NCI-H146 treated with DMSO at 0.1 percent for 48 hours (cell line): Measurements from ENCODE around the gene RYR3.
"Not testable (repeated sequence)": the region's sequence is repeated elsewhere in the genome, so short reads cannot be mapped to it uniquely, and the experiment has no call there.

ENCODE experiments used
- DNase-seq: peaks from one replicate; lab custom pipeline; 2025; ENCODE audit not compliant: unreplicated experiment; lab: John Stamatoyannopoulos, UW

The RYR3 gene

DNA sequence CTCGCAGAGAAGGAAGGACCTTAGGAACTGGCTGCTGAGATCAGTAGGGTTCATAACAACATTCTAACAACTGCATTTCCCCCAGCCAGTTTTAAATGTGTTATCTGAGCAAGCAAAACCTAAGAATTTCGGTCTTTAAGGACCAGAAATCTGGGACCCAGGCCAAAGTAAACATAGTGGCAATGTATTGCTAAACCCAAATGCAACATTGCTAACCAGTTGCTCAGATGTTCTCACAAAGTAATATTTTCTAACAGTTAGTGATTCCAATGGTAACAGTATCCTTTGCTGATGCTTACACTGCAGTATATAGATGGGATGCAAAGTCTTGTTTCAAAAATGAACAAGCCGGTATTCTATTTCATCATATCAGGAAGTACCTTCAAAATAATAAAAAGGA is 254.3 kb downstream of the RYR3 start:
- DNase-seq = no peak

DNA sequence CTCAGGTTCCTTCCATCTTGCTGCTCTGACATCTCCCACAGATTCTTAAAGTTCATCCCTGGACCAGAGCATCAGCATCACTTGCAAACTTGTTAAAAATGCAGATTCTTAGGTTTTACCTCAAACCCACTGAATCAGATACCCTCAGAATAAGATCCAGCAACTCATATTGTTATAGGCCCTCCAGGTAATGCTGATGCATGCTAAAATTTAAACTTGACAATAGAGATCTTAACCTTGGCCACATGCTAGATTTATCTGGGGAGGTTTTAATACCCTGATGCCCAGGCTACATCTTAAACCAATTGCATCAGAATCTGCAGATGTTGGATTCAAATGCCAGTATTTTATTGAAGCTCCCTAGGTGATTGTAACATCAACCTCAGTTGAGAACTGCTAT is 256.9 kb downstream of the RYR3 start:
- DNase-seq = no peak

DNA sequence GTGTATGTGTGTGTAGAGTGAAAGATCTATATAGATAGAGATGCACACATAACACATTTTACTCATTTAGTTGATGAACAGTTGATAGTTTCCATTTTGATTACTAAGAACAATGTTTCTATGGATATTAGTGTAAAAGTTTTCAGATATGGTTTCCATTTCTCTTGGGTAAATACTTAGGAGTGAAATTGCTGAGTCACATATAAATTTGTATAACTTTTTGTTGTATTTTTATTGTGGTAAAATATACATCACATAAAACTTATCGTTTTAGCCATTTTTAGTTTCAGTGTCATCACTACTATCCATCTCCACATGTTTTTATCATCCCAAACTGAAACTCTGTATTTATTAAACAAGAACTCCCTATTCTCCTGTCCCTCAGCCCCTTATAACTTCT is 258.3 kb downstream of the RYR3 start:
- no peak for DNase-seq

DNA sequence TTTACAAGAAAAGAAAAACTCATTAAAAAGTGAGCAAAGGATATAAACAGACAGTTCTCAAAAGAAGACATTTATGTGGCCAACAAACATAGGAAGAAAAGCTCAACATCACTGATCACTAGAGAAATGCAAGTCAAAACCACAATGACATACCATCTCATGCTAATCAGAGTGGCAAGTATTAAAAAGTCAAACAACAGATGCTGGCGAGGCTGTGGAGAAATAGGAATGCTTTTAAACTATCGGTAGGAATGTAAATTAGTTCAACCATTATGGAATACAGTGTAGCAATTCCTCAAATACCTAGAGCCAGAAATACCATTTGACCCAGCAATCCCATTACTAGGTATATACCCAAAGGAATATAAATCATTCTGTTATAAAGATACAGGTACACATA is 267.1 kb downstream of the RYR3 start:
- not testable (repeated sequence) for DNase-seq

DNA sequence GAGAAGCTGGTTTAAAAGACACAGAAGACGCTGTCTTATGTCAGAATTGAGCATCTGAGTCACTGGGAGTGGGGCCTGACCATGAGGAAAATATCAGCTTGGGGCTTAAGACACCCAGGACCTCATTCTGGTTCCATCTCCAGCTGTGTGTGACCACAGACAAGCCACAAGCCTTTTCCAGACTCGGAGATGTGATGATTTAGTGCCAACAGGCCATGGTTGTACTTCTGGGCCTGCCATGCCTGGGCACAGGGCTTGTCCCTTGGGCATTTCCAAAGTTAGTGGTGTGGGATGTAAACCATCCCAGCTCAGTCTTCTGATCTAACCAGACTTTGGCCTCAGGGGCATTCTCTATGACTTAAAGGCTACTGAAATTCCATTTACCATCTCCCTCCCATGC is 269.8 kb downstream of the RYR3 start:
- DNase-seq = no peak

- no peak for DNase-seq
Observed at GRCh38 chr15:33581032-33581431, 270.3 kb downstream of the RYR3 start.

DNA sequence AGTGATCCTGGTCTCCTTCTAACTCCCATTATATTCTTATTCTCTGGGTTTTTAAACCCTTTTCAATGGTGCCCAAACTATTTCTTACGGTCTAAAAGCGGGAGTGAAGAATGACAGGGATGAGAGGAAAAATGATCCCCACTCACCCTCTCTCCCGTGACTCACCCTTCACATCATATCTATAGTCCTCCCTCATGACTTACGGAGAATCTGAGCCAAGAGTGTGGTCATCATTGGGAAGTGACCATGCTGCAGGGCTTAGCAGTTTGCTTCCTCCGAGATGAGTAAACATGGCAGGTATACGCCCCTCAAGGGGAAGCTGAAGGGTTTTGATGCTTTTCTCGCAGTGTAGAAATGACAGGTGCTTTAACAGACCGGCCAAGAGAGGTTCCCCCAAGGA is 274.0 kb downstream of the RYR3 start:
- DNase-seq = no peak

- no peak for DNase-seq
Observed at GRCh38 chr15:33586786-33587697, 276.3 kb downstream of the RYR3 start.

GRCh38 chr15:33587773-33588172 is 277.0 kb downstream of the RYR3 start:
- no peak for DNase-seq

DNA sequence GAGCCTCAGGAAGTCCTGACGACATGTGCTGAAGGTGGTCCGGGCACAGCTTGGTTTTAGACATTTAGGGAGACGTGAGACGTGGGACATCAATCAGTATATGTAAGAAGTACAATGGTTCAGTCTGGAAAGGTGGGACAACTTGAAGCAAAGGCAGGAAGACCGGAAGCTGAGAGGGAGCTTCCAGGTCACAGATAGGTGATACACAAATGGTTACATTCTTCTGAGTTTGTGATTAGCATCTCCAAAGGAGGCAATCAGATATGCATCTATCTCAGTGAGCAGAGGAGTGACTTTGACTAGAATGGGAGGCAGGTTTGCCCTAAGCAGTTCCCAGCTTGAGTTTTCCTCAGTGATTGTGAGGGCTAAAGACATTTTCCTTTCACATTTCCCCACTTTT is 282.1 kb downstream of the RYR3 start:
- DNase-seq = no peak

- DNase-seq = not testable (repeated sequence)
Observed at GRCh38 chr15:33598382-33598781, 287.6 kb downstream of the RYR3 start.

- DNase-seq = no peak
Observed at GRCh38 chr15:33600212-33600611, 289.4 kb downstream of the RYR3 start.

GRCh38 chr15:33601461-33601860 is 290.7 kb downstream of the RYR3 start:
- no peak for DNase-seq

DNA sequence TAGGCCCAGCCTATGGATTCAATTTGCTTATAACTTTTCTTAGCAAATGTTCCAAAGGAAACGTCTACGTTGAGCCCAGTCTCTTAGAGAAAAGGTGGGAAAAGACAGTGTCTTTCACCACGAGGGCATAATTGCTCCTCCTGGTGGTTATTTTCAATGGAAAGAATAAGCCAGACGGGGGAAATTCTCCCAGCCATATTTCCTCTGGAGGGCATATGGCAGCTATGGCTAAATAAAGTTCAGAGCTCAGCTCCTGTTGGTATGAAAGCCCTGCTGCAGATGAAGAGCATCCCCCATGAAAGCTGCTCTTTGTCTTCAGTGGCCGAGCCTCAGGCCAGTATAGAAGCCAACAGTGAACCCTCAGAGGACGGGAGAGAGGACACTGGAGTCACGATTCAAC is 297.9 kb downstream of the RYR3 start:
- DNase-seq = no peak

- DNase-seq = no peak
Observed at GRCh38 chr15:33612721-33613304, 302.0 kb downstream of the RYR3 start.

GRCh38 chr15:33616475-33616874 is 305.7 kb downstream of the RYR3 start:
- DNase-seq = no peak

GRCh38 chr15:33618350-33618749 is 307.6 kb downstream of the RYR3 start:
- no peak for DNase-seq

- DNase-seq = no peak
Observed at GRCh38 chr15:33621141-33621540, 310.4 kb downstream of the RYR3 start.

GRCh38 chr15:33623010-33623409 is 312.2 kb downstream of the RYR3 start:
- DNase-seq = no peak

- DNase-seq = no peak
Observed at GRCh38 chr15:33624439-33624838, 313.7 kb downstream of the RYR3 start.

DNA sequence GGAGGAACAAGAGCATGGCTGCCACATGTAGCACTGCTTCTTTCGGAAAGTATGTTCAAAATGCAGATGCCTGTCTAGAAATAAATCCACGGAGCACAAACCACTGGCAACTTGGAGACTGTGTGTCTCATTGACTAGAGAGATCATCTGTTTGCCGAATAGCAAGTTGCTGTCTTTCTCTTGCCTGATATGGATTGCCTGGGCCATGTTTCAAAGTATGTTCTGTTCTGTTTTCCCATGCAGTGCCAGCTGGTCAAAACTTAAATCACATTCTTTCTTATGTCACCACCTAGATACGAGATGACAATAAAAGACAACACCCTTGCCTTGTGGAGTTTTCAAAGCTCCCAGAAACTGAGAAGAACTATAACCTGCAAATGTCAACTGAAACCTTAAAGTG is 318.9 kb downstream of the RYR3 start:
- DNase-seq = no peak

GRCh38 chr15:33636234-33636633 is 325.5 kb downstream of the RYR3 start:
- no peak for DNase-seq

- DNase-seq = no peak
Observed at GRCh38 chr15:33636958-33637357, 326.2 kb downstream of the RYR3 start.
